ENCODE results near the gene PTCH2.
"Not testable (repeated sequence)": the region's sequence is repeated elsewhere in the genome, so short reads cannot be mapped to it uniquely, and the experiment has no call there.

The PTCH2 gene

DNA sequence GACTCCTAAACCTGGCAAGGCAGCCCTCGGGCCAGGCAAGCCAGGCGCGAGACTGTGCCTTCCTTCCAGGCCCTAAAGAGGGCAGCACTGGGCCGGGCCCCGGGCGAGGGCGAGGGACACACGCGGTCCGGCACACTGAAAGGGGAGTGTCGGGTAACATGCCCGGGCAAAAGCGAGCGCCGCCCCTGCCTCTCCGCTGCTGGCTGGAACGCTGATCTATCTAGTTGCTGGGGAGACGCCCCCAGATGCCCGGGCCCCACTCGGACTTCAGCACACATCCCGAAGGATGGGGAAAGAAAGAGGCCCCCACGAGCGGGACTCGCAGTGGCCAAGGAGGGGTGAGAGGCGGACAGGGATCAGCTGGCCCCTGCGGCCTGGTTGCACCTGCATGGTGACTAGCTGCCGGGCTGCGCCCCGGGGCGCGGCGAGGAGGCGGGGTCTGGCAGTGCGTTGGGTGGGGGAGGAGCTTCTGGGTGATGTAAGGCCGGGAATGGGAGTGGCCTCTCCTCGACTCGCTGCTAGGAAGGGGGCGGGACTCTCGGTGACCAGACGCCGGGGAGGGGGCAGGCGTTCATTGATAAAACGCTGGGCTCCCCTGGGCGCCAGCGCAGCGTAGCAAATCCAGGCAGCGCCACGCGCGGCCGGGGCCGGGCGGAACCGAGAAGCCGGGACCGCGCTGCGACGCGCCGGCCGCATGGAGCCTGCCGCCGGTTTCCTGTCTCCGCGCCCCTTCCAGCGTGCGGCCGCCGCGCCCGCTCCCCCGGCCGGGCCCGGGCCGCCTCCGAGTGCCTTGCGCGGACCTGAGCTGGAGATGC lies 43.1 kb downstream of the PTCH2 start, which contains the start of gene PLK3 (continued):
- peak; percentile 96 for TF ChIP-seq KLF10 (tag by site-specific recombination; IDR thresholded peaks at IDR 0.05)
- TF ChIP-seq, protein P1, sequence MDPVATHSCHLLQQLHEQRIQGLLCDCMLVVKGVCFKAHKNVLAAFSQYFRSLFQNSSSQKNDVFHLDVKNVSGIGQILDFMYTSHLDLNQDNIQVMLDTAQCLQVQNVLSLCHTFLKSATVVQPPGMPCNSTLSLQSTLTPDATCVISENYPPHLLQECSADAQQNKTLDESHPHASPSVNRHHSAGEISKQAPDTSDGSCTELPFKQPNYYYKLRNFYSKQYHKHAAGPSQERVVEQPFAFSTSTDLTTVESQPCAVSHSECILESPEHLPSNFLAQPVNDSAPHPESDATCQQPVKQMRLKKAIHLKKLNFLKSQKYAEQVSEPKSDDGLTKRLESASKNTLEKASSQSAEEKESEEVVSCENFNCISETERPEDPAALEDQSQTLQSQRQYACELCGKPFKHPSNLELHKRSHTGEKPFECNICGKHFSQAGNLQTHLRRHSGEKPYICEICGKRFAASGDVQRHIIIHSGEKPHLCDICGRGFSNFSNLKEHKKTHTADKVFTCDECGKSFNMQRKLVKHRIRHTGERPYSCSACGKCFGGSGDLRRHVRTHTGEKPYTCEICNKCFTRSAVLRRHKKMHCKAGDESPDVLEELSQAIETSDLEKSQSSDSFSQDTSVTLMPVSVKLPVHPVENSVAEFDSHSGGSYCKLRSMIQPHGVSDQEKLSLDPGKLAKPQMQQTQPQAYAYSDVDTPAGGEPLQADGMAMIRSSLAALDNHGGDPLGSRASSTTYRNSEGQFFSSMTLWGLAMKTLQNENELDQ (tag by site-specific recombination; IDR thresholded peaks at IDR 0.05; ENCODE audit: low read depth) = no peak
- TF ChIP-seq, protein P2, sequence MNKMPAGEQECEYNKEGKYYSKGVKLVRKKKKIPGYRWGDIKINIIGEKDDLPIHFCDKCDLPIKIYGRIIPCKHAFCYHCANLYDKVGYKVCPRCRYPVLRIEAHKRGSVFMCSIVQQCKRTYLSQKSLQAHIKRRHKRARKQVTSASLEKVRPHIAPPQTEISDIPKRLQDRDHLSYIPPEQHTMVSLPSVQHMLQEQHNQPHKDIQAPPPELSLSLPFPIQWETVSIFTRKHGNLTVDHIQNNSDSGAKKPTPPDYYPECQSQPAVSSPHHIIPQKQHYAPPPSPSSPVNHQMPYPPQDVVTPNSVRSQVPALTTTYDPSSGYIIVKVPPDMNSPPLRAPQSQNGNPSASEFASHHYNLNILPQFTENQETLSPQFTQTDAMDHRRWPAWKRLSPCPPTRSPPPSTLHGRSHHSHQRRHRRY (tag by site-specific recombination; IDR thresholded peaks at IDR 0.05) = no peak
- TF ChIP-seq ZNF830 (tag by site-specific recombination; IDR thresholded peaks at IDR 0.05; ENCODE audit: low read depth) = no peak
- peak; percentile 90 for TF ChIP-seq ZBTB48 (tag by site-specific recombination; IDR thresholded peaks at IDR 0.05)

DNA sequence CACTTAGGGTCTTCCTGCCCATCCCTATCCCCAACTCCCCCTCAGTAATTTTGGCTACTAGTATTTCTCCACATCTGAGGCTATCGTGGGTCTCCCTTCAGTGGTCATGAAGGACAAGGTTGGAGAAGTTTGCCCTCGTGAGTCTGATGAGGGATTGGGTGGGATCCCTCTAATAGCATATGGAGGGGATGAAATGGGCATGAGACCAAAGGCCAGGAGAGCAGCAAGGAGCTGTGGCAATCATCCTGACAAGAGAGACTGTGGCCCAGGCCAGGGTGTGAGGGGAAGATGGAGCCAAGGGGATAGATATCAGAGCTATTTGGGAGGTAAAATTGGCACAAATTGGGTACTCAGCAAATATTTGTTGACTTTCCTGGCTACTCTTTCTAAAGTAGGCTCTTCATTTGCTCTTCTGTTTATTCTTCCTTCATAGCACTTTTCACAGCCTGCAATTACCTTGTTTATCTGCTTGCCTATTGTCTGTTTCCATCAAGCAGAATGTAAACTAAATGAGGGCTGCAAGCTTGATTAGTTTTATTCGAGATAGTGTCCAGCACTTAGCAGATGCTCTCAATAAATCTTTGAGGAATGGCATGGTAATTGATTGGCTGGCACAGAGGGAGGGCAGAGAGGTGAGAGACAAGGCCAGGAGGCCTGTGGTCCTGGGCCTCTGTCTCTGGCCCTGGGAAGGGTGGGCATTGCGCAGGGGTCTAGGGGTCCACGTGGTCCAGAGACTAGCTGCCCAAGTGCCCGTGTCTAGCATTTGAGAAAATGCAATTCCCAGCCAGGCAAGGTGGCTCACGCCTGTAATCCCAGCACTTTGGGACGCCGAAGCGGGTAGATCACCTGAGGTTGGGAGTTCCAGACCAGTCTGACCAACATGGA lies 44.3 kb downstream of the PTCH2 start:
- 0 out of 2 replicates have a peak, but pooled peaks have one; percentile 22 for TF ChIP-seq ZBTB17 (tag by site-specific recombination; IDR thresholded peaks at IDR 0.05)
- TF ChIP-seq, protein P3, sequence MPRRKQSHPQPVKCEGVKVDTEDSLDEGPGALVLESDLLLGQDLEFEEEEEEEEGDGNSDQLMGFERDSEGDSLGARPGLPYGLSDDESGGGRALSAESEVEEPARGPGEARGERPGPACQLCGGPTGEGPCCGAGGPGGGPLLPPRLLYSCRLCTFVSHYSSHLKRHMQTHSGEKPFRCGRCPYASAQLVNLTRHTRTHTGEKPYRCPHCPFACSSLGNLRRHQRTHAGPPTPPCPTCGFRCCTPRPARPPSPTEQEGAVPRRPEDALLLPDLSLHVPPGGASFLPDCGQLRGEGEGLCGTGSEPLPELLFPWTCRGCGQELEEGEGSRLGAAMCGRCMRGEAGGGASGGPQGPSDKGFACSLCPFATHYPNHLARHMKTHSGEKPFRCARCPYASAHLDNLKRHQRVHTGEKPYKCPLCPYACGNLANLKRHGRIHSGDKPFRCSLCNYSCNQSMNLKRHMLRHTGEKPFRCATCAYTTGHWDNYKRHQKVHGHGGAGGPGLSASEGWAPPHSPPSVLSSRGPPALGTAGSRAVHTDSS (tag by site-specific recombination; IDR thresholded peaks at IDR 0.05) = no peak
- Histone ChIP-seq H3K36me3 (ENCODE audit: control insufficient read depth in 2 of 2, insufficient read depth in 1 of 2, low read length in 2 of 2) (peaks cover 0 to 21% of the 10 kb centered on the region in 2 experiments; a peak in 1 of 3 replicates), H3K27ac (ENCODE audit: extremely low read depth, low read depth, low read length) (peak overlapping the region; percentile 80), H3K4me3 (ENCODE audit: low read depth, low read length) (no peak overlapping the region), H3K9me3 (ENCODE audit: control insufficient read depth, insufficient read depth, low read depth, low read length) (no peaks in the 10 kb centered on the region), H3K4me1 (ENCODE audit: control insufficient read depth, insufficient read depth, low read length) (no peaks in the 10 kb centered on the region)
- ChIA-PET CTCF (interaction anchor here (0.6 to 4.2 kb wide), 7 partner anchors 10 to 37 kb away, joined by 3 to 28 read pairs (median 4); partner anchors contain the start of gene BTBD19), POLR2A (interaction anchor here (0.7 to 4.3 kb wide), 4 partner anchors 21 to 723 kb away, joined by 4 to 62 read pairs (median 10); partner anchors contain the start of genes HECTD3, PRDX1, RPS8 and UROD)

DNA sequence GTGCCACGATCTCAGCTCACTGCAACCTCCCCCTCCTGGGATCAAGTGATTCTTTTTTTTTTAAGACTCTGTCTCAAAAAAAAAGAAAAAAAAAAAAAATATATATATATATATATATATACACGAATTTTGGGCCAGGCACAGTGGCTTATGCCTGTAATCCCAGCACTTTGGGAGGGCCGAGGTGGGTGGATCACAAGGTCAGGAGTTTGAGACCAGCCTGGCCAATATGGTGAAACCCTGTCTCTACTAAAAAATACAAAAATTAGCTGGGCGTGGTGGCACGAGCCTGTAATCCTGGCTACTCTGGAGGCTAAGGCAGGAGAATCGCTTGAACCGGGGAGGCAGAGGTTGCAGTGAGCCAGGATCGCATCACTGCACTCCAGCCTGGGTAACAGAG lies 45.2 kb downstream of the PTCH2 start:
- CTCF ChIA-PET = interaction anchor here (4.2 kb wide), 1 partner anchor 20 kb away, joined by 28 read pairs; no protein-coding TSS in a partner anchor
- POLR2A ChIA-PET = interaction anchor here (1.1 to 4.3 kb wide), 3 partner anchors 22 to 27 kb away, joined by 3 to 62 read pairs (median 4); partner anchors contain the start of gene RPS8
- H3K27ac ChIP-seq (ENCODE audit: extremely low read depth, low read depth, low read length); H3K9me3 ChIP-seq (ENCODE audit: control insufficient read depth, insufficient read depth, low read depth, low read length); H3K4me3 ChIP-seq (ENCODE audit: low read depth, low read length); H3K4me1 ChIP-seq (ENCODE audit: control insufficient read depth, insufficient read depth, low read length): not testable (repeated sequence)
- H3K36me3 ChIP-seq (ENCODE audit: control insufficient read depth in 2 of 2, insufficient read depth in 1 of 2, low read length in 2 of 2) = peaks cover 0 to 12% of the 10 kb centered on the region in 2 experiments; a peak in 1 of 3 replicates

DNA sequence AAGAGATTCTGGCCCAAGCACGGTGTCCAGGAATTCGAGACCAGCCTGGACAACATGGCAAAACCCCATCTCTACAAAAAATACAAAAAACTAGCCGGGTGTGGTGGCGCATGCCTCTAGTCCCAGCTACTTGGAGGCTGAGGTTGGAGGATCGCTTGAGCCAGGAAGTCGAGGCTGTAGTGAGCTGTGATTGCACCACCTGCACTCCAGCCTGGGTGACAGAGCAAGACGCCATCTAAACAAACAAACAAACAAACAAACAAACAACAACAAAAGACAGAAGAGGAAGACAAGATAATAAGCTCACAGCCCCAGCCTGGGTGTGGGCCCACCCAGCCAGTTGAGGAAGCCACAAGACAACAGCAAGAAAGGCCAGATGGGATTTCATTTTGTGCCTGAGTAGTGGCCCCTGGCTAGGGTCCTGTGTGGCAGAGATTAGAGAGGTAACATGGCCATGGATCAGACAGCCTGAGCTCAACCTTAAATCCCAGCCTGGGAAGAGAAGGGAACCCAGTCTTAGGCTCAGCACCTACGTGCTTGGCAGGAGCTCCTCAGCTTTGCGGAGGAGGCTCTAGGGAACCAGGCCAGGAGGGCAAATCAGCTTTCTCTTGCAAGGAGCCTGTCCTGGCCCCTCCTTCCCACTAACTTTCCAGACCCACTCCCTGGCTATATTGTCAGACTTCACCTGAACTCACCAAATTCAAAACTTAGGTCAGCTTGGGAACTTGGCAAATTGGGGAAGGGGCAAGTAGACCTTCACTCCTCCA lies 50.1 kb downstream of the PTCH2 start:
- Histone ChIP-seq H3K4me1 (ENCODE audit: control insufficient read depth, insufficient read depth, low read length) (no peaks in the 10 kb centered on the region), H3K4me3 (ENCODE audit: low read depth, low read length) (no peak overlapping the region), H3K36me3 (ENCODE audit: control insufficient read depth in 2 of 2, insufficient read depth in 1 of 2, low read length in 2 of 2) (no peaks in the 10 kb centered on the region), H3K27ac (ENCODE audit: extremely low read depth, low read depth, low read length) (no peak overlapping the region), H3K9me3 (ENCODE audit: control insufficient read depth, insufficient read depth, low read depth, low read length) (no peaks in the 10 kb centered on the region)
- CTCF ChIA-PET = interaction anchor here (0.6 to 2.2 kb wide), 15 partner anchors 9 to 1454 kb away, joined by 3 to 10 read pairs (median 4); partner anchors contain the start of genes BTBD19, HECTD3, RNU5D-1 and UROD
- POLR2A ChIA-PET = interaction anchor here (0.6 to 2.8 kb wide), 13 partner anchors 10 to 510 kb away, joined by 3 to 23 read pairs (median 6); partner anchors contain the start of genes BTBD19, HECTD3, PTCH2 and RPS8
- no peak for TF ChIP-seq WT1 (tag by site-specific recombination; IDR thresholded peaks at IDR 0.05)
- 0 out of 2 replicates have a peak, but pooled peaks have one; percentile 53 for TF ChIP-seq ZFP69B (tag by site-specific recombination; IDR thresholded peaks at IDR 0.05)
- TF ChIP-seq, protein P4, sequence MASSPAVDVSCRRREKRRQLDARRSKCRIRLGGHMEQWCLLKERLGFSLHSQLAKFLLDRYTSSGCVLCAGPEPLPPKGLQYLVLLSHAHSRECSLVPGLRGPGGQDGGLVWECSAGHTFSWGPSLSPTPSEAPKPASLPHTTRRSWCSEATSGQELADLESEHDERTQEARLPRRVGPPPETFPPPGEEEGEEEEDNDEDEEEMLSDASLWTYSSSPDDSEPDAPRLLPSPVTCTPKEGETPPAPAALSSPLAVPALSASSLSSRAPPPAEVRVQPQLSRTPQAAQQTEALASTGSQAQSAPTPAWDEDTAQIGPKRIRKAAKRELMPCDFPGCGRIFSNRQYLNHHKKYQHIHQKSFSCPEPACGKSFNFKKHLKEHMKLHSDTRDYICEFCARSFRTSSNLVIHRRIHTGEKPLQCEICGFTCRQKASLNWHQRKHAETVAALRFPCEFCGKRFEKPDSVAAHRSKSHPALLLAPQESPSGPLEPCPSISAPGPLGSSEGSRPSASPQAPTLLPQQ (tag by site-specific recombination; IDR thresholded peaks at IDR 0.05) = peak; percentile 56

Data from HEK293 (cell line).